Ovary (tissue), 3 donors: ENCODE data around the gene STEAP3.

Source experiments
- CTCF ChIP-seq, 3 donors: fragments of 450-650 bp in 2 of 3; fragments of 200-600 bp in 1 of 3; IDR thresholded peaks; one replicate each; pipeline versions ENCODE4 v1.5.1 to v1.8.0; 2016 to 2022; ENCODE audit warnings: antibody characterized with exemption in 3 of 3, mild to moderate bottlenecking in 1 of 3
- EP300 ChIP-seq: sonication (generic); formaldehyde crosslinking; IDR thresholded peaks from one replicate; pipeline ENCODE4 v1.6.1; 2017; ENCODE audit warnings: antibody characterized with exemption
- POLR2A ChIP-seq: fragments of 450-650 bp; IDR thresholded peaks from one replicate; pipeline ENCODE4 v1.6.1; 2017; ENCODE audit warnings: antibody characterized with exemption, mild to moderate bottlenecking, moderate library complexity
- donor health status: DM: no; HTN: no; CAD: no.

- no peak for TF ChIP-seq CTCF (IDR thresholded peaks at IDR 0.05)
- no peak for TF ChIP-seq EP300
- TF ChIP-seq POLR2A = no peak
Measured at GRCh38 chr2:119207447-119207846, 16.2 kb upstream of the STEAP3 start.
